ENCODE results near the gene IL6R.
"Not testable (repeated sequence)": the region's sequence is repeated elsewhere in the genome, so short reads cannot be mapped to it uniquely, and the experiment has no call there.

Gene IL6R

DNA sequence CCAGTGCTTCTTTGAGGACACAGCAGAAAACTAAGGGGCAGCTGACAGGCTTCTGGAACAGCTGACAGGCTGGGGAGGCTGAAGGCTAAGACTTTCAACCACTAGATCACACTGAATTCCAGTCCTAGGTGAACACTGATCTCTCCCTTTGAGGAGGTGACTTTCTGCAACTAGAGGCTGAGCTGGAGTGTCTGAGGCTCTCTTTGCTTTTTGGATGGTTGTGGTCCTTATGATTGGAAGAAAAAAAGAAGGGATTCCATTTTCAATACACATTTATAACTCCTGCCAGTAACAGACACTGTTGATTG, 1.4 kb downstream of the IL6R start:
- no peak for DNase-seq

- DNase-seq, result no peak
Measured at GRCh38 chr1:154406886-154407197, 1.7 kb downstream of the IL6R start.

- no peak for DNase-seq
Measured at GRCh38 chr1:154407198-154408091, 2.3 kb downstream of the IL6R start.

DNA sequence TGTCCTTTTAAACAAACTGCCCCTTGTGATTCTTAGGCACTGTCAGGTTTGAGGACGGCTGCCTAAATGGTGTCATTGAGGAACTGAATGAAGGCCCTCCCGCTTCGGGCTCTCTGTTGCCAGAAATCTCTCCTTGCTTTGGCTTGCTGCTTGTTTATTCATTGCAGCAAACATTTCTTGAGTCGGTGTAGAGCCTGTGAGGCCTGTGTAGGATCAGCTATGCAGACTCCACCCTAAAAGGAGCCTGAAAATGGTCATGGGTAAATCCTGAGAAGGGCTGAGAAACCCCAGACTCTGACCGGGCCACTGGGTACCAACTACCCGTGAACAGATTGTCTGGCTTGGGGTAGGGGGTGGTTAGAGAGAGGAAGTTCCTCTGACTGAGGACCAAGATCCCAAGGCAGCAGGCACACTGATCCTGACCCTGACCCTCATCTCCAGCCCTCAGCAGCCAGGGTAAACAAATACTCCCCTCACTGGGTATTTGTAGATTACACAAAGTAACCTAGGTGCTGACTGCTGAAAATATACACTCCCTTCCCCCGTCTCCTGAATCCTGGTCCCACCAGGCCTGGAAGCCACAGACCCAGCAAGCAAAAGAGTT, 3.1 kb downstream of the IL6R start:
- peak; percentile 35 for DNase-seq

GRCh38 chr1:154410185-154410827, 5.2 kb downstream of the IL6R start:
- DNase-seq, result no peak

GRCh38 chr1:154411525-154411924, 6.4 kb downstream of the IL6R start:
- DNase-seq, result no peak

DNA sequence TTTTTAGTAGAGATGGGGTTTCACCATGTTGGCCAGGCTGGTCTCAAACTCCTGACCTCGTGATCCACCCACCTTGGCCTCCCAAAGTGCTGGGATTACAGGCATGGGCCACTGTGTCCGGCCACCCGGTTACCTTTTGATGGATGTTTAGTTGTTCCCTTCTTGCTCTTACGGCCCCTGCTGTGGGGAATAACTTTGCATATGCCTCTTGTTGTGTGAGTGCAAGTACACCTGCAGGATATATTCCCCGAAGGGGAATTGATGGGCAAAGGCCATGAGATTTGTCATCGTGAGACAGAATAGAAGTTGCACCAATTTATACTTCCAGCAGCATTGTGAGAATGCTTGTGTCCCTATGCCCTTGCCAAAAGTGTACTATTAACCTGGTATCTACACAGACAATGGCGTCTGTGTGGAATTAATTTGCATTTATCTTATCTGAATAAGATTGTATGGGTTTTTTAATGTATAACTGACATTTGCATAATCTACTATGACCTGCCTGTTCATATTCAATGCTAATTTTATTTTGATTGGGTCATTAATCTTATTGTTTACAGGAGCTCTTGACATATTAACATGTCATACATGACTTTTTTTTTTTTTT, 8.1 kb downstream of the IL6R start:
- no peak for DNase-seq

DNA sequence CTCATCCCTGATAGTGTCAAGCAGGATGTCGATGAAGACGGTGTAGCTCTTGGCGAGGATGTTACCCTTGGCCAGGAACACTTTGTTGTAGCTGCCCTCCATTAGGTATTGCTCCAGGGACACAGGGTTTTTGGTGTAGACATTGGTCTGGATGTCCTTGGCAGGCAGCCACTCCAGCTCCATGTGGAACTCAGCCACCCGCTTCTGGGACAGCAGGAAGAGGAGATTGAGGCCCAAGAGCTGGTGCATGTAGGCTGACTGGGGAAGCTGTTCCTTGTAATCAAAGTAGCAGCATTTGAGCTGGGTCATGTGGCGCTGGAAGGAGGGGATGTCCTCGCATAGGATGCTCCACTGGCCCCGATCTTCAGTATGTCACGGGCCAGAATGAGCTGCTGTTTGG, 9.5 kb downstream of the IL6R start:
- DNase-seq, result no peak

- no peak for DNase-seq
Measured at GRCh38 chr1:154416471-154417337, 11.6 kb downstream of the IL6R start.

GRCh38 chr1:154417338-154417608, 12.1 kb downstream of the IL6R start:
- no peak for DNase-seq

GRCh38 chr1:154418062-154418921, 13.1 kb downstream of the IL6R start:
- peak; percentile 21 for DNase-seq

DNA sequence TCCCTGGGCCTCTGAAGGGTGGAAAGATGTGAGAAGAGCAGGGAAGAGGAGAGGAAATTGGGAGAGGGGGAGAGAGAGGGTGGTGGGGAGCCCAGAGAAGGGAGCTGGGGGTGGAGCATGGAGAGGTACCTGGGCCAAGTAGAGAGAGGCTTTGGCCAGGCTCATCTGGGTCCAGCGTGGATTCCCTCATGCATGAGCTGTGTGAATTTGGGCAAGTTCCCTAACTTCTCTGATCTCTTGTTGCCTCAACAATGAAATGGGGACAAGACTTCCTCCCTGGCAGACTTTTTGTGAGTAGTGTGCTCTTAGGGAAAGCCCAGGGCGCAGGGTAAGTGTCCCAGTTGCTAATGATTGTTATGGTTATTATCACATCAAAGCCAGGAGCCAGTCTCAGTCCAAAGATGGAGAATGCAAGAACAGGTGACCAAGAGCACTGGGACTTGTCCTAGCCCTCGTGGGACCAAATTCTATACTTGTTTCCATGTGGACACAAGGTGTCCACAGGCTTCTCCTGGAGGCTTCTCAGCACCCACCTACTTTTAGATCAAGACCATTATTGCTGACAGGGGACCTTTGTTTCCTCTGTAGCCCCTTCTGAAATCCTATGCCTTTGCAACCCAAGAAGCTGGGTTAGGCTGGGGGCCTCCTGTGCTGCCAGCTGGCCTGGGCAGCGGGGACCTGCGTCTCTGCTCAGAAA, 13.9 kb downstream of the IL6R start:
- peak; percentile 49 for DNase-seq

GRCh38 chr1:154419620-154420571, 14.8 kb downstream of the IL6R start:
- DNase-seq, result no peak

DNA sequence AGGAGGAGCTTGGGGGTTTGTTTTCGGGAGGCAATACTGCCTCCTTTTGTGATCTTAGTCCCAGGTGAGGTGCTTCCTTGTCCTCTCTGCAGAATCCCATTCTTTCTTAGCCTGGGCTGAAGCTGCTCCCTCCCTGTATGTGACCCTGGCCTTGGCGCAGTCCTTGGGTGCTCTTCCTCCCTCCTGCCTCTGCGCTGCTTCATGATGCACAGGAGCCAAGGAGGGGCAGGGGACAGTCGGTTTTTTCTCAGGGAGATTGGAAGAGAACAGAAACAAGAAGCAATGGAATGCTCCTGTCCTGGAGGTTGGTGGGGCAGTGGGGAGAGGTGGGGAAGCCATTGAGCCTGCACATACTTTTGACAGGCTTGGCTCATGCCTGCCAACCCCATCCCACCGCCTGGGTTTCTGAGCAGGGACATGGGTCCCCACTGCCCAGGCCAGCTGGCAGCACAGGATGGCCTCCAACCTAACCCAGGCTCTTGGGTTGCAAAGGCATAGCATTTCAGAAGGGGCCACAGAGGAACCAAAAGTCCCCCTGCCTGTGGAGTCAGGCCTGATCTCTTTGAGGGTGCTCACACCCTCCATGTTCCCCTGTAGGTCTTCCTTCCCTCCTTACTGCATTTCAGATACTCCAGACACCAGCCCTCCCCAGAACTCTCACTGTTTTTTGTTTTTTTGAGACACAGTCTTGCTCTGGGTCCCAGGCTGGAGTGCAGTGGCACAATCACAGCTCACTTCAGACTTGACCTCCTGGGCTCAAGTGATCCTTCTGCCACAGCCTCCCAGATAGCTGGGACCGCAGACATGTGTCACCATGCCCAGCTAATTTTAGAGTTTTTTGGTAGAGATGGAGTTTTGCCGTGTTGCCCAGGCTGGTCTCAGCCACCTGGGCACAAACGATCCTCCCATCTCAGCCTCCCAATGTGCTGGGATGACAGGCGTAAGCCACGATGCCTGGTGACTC, 16.1 kb downstream of the IL6R start:
- no peak for DNase-seq

- DNase-seq, result not testable (repeated sequence)
Measured at GRCh38 chr1:154422049-154422448, 16.9 kb downstream of the IL6R start.

GRCh38 chr1:154422521-154422920, 17.4 kb downstream of the IL6R start:
- DNase-seq, result no peak

GRCh38 chr1:154423304-154423987, 18.3 kb downstream of the IL6R start:
- no peak for DNase-seq

GRCh38 chr1:154423988-154424326, 18.8 kb downstream of the IL6R start:
- no peak for DNase-seq
